Hepatocyte (in vitro differentiated cells): ENCODE measurements around the gene SLC28A2.

Experiments used
- EZH2 ChIP-seq: fragments of 200-600 bp; sonication (generic); IDR thresholded peaks from 2 replicates; pipeline ENCODE4 v1.6.1; 2016; ENCODE audit warnings: antibody characterized with exemption, mild to moderate bottlenecking, borderline replicate concordance
- EZH2phosphoT487 ChIP-seq: fragments of 200-600 bp; sonication (generic); IDR thresholded peaks from one replicate; pipeline ENCODE4 v1.6.1; 2018; ENCODE audit warnings: antibody characterized with exemption, mild to moderate bottlenecking, low read depth, moderate library complexity; ENCODE audit not compliant: unreplicated experiment, severe bottlenecking
- TF ChIP-seq, protein P1 (sequence below): fragments of 200-600 bp; sonication (generic); IDR thresholded peaks from 2 replicates; pipeline ENCODE4 v1.5.1; 2016; ENCODE audit warnings: antibody characterized with exemption, mild to moderate bottlenecking; ENCODE audit not compliant: poor library complexity

DNA sequence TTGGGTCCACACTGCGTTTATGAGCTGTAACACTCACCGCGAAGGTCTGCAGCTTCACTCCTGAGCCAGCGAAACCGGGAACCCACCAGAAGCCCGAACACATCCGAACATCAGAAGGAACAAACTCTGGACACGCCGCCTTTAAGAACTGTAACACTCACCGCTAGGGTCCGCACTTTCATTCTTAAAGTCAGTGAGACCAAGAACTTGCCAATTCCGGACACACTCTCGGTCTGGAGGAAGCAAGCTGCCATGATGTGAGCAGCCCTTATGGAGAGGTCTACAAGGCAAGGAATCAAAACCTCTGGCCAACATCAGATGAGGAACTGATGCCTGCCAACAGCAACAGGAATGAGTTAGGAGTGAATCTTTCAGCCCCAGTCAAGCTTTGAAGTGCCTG, 62.9 kb downstream of the SLC28A2 start:
- TF ChIP-seq, protein P1, sequence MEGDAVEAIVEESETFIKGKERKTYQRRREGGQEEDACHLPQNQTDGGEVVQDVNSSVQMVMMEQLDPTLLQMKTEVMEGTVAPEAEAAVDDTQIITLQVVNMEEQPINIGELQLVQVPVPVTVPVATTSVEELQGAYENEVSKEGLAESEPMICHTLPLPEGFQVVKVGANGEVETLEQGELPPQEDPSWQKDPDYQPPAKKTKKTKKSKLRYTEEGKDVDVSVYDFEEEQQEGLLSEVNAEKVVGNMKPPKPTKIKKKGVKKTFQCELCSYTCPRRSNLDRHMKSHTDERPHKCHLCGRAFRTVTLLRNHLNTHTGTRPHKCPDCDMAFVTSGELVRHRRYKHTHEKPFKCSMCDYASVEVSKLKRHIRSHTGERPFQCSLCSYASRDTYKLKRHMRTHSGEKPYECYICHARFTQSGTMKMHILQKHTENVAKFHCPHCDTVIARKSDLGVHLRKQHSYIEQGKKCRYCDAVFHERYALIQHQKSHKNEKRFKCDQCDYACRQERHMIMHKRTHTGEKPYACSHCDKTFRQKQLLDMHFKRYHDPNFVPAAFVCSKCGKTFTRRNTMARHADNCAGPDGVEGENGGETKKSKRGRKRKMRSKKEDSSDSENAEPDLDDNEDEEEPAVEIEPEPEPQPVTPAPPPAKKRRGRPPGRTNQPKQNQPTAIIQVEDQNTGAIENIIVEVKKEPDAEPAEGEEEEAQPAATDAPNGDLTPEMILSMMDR: peak; percentile 40
- TF ChIP-seq EZH2 (no peak), EZH2phosphoT487 (no peak)
